NT2/D1 (cell line): Measurements from ENCODE around the gene CIB4.

Experiments
- SUZ12 ChIP-seq: IDR thresholded peaks from 2 replicates; pipeline ENCODE4 v1.6.1; 2011; ENCODE audit not compliant: insufficient read length, insufficient read depth; ENCODE audit errors: extremely low read depth
- ZNF274 ChIP-seq: IDR thresholded peaks from 2 replicates; pipeline ENCODE4 v1.6.1; 2011; ENCODE audit warnings: mild to moderate bottlenecking, low read depth, low read length

DNA sequence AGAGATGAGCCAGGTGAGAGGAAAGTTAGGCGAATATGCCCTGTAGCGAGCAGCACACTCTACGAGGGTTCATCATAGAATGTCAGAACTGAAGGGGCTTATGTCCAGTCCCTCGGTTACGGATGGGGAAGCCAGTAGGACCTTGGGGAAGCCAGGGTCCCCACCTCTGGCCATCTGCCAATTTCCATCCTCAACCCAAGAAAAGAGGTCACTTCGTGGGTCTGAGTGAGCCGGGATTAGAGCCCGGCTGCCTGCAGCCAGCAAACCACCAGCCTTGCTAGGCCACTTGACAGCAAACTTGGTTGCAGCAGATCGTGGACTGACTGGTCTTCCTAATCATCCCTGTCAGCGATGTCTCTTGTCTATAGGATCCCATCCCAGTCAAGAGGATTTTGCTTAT, 11.4 kb downstream of the CIB4 start:
- TF ChIP-seq SUZ12 (no peak), ZNF274 (no peak)
